ENCODE measurements around the gene FAM222A.

FAM222A gene

GRCh38 chr12:109743076-109743910 lies 29.7 kb downstream of the FAM222A start:
- DNase-seq (ENCODE audit: low spot score) = no peak

GRCh38 chr12:109744026-109744425 lies 30.4 kb downstream of the FAM222A start:
- H3K14ac ChIP-seq (ENCODE audit: low read length) = no peak overlapping the region
- no peak overlapping the region for H3K9ac ChIP-seq (ENCODE audit: low read depth, low read length, poor library complexity)
- peaks cover 0 to 18% of the 10 kb centered on the region in 2 donors for H3K4me1 ChIP-seq (ENCODE audit: control insufficient read depth in 2 of 2, insufficient read depth in 1 of 2, low read depth in 1 of 2, low read length in 2 of 2)
- no peak overlapping the region for H3K23ac ChIP-seq (ENCODE audit: low read depth, low read length, poor library complexity)
- no peaks in the 10 kb centered on the region for H3K27me3 ChIP-seq (ENCODE audit: control insufficient read depth in 3 of 3, insufficient read depth in 3 of 3, low read depth in 1 of 3, low read length in 3 of 3)
- H3K4ac ChIP-seq (ENCODE audit: low read length) = no peak overlapping the region
- H2BK15ac ChIP-seq (ENCODE audit: low read length) = no peak overlapping the region
- H2BK120ac ChIP-seq (ENCODE audit: low read depth, low read length) = no peak overlapping the region
- H2BK12ac ChIP-seq (ENCODE audit: low read length) = no peak overlapping the region
- no peak overlapping the region for H3K4me2 ChIP-seq (ENCODE audit: insufficient read depth, low read length, poor library complexity, severe bottlenecking)
- H3K4me3 ChIP-seq (ENCODE audit: low read length in 2 of 2) = no peak overlapping the region
- H4K8ac ChIP-seq (ENCODE audit: low read depth, low read length) = no peak overlapping the region
- H2AFZ ChIP-seq (ENCODE audit: low read length) = no peak overlapping the region
- no CpG with 5 or more reads among the region's 14 CpGs for WGBS, 2 donors (ENCODE audit: extremely low coverage in 2 of 2, insufficient read length in 2 of 2, insufficient replicate concordance in 1 of 2)
- no peak overlapping the region for H2BK5ac ChIP-seq (ENCODE audit: low read length)
- no peaks in the 10 kb centered on the region for H3K36me3 ChIP-seq (replicated peaks in 1 of 2; ENCODE audit: control insufficient read depth in 2 of 2, insufficient read depth in 2 of 2, low read length in 2 of 2)
- no peak overlapping the region for H3K27ac ChIP-seq (replicated peaks; ENCODE audit: low read length)
- H4K91ac ChIP-seq (ENCODE audit: low read depth, low read length, poor library complexity) = no peak overlapping the region
- no peaks in the 10 kb centered on the region for H3K9me3 ChIP-seq (replicated peaks in 1 of 2; ENCODE audit: control insufficient read depth in 2 of 2, insufficient read depth in 1 of 2, low read depth in 1 of 2, low read length in 2 of 2)
- H3K79me1 ChIP-seq (ENCODE audit: low read depth, low read length) = peaks cover 2% of the 10 kb centered on the region
- no peak for DNase-seq (ENCODE audit: low spot score)
- no peak overlapping the region for H3K18ac ChIP-seq (ENCODE audit: low read length)
- H2AK5ac ChIP-seq (ENCODE audit: low read depth, low read length) = no peak overlapping the region

More at GRCh38 chr12:109743076-109743910, 29.7 kb downstream of the FAM222A start:
- peaks cover 0 to 18% of the 10 kb centered on the region in 2 donors for H3K4me1 ChIP-seq (ENCODE audit: control insufficient read depth in 2 of 2, insufficient read depth in 1 of 2, low read depth in 1 of 2, low read length in 2 of 2)
- no peak overlapping the region for H2BK120ac ChIP-seq (ENCODE audit: low read depth, low read length)
- H3K27ac ChIP-seq (replicated peaks; ENCODE audit: low read length) = no peak overlapping the region
- no peaks in the 10 kb centered on the region for H3K27me3 ChIP-seq (ENCODE audit: control insufficient read depth in 3 of 3, insufficient read depth in 3 of 3, low read depth in 1 of 3, low read length in 3 of 3)
- H3K9ac ChIP-seq (ENCODE audit: low read depth, low read length, poor library complexity) = peak overlapping the region; percentile 47
- H3K4me3 ChIP-seq (ENCODE audit: low read length in 2 of 2) = no peak overlapping the region
- no CpG with 5 or more reads among the region's 17 CpGs for whole genome bisulfite sequencing, 2 donors (ENCODE audit: extremely low coverage in 2 of 2, insufficient read length in 2 of 2, insufficient replicate concordance in 1 of 2)
- no peak overlapping the region for H4K8ac ChIP-seq (ENCODE audit: low read depth, low read length)
- H3K4me2 ChIP-seq (ENCODE audit: insufficient read depth, low read length, poor library complexity, severe bottlenecking) = no peak overlapping the region
- H4K91ac ChIP-seq (ENCODE audit: low read depth, low read length, poor library complexity) = no peak overlapping the region
- peak overlapping the region; percentile 52 for H2BK12ac ChIP-seq (ENCODE audit: low read length)
- H3K79me1 ChIP-seq (ENCODE audit: low read depth, low read length) = peaks cover 4% of the 10 kb centered on the region
- H2BK15ac ChIP-seq (ENCODE audit: low read length) = peak overlapping the region; percentile 54
- peak overlapping the region; percentile 17 for H2AK5ac ChIP-seq (ENCODE audit: low read depth, low read length)
- H3K36me3 ChIP-seq (replicated peaks in 1 of 2; ENCODE audit: control insufficient read depth in 2 of 2, insufficient read depth in 2 of 2, low read length in 2 of 2) = no peaks in the 10 kb centered on the region
- no peak overlapping the region for H3K23ac ChIP-seq (ENCODE audit: low read depth, low read length, poor library complexity)
- no peak overlapping the region for H2BK5ac ChIP-seq (ENCODE audit: low read length)
- no peaks in the 10 kb centered on the region for H3K9me3 ChIP-seq (replicated peaks in 1 of 2; ENCODE audit: control insufficient read depth in 2 of 2, insufficient read depth in 1 of 2, low read depth in 1 of 2, low read length in 2 of 2)
- no peak overlapping the region for H2AFZ ChIP-seq (ENCODE audit: low read length)
- H3K18ac ChIP-seq (ENCODE audit: low read length) = peak overlapping the region; percentile 68
- no peak overlapping the region for H3K4ac ChIP-seq (ENCODE audit: low read length)
- H3K14ac ChIP-seq (ENCODE audit: low read length) = peak overlapping the region; percentile 42

- peaks cover 2% of the 10 kb centered on the region for H3K79me1 ChIP-seq (ENCODE audit: low read depth, low read length)
- DNase-seq (ENCODE audit: low spot score) = no peak
- H3K9me3 ChIP-seq (replicated peaks in 1 of 2; ENCODE audit: control insufficient read depth in 2 of 2, insufficient read depth in 1 of 2, low read depth in 1 of 2, low read length in 2 of 2) = no peaks in the 10 kb centered on the region
- no peak overlapping the region for H4K8ac ChIP-seq (ENCODE audit: low read depth, low read length)
- WGBS, 2 donors (ENCODE audit: extremely low coverage in 2 of 2, insufficient read length in 2 of 2, insufficient replicate concordance in 1 of 2) = no CpG with 5 or more reads among the region's 8 CpGs
- H2BK120ac ChIP-seq (ENCODE audit: low read depth, low read length) = no peak overlapping the region
- H2BK12ac ChIP-seq (ENCODE audit: low read length) = no peak overlapping the region
- no peak overlapping the region for H2BK15ac ChIP-seq (ENCODE audit: low read length)
- no peak overlapping the region for H3K14ac ChIP-seq (ENCODE audit: low read length)
- no peak overlapping the region for H2AFZ ChIP-seq (ENCODE audit: low read length)
- H3K18ac ChIP-seq (ENCODE audit: low read length) = no peak overlapping the region
- no peak overlapping the region for H3K4ac ChIP-seq (ENCODE audit: low read length)
- H3K4me1 ChIP-seq (ENCODE audit: control insufficient read depth in 2 of 2, insufficient read depth in 1 of 2, low read depth in 1 of 2, low read length in 2 of 2) = peaks cover 0 to 9% of the 10 kb centered on the region in 2 donors
- H4K91ac ChIP-seq (ENCODE audit: low read depth, low read length, poor library complexity) = no peak overlapping the region
- H3K4me3 ChIP-seq (ENCODE audit: low read length in 2 of 2) = no peak overlapping the region
- no peaks in the 10 kb centered on the region for H3K27me3 ChIP-seq (ENCODE audit: control insufficient read depth in 3 of 3, insufficient read depth in 3 of 3, low read depth in 1 of 3, low read length in 3 of 3)
- no peaks in the 10 kb centered on the region for H3K36me3 ChIP-seq (replicated peaks in 1 of 2; ENCODE audit: control insufficient read depth in 2 of 2, insufficient read depth in 2 of 2, low read length in 2 of 2)
- H3K9ac ChIP-seq (ENCODE audit: low read depth, low read length, poor library complexity) = no peak overlapping the region
- no peak overlapping the region for H3K4me2 ChIP-seq (ENCODE audit: insufficient read depth, low read length, poor library complexity, severe bottlenecking)
- H3K27ac ChIP-seq (replicated peaks; ENCODE audit: low read length) = no peak overlapping the region
- H2BK5ac ChIP-seq (ENCODE audit: low read length) = no peak overlapping the region
- H3K23ac ChIP-seq (ENCODE audit: low read depth, low read length, poor library complexity) = no peak overlapping the region
- no peak overlapping the region for H2AK5ac ChIP-seq (ENCODE audit: low read depth, low read length)
Observed at GRCh38 chr12:109744986-109745942, 31.6 kb downstream of the FAM222A start.
